K562 (cell line): ENCODE data around the gene CD52. TPM values are rescaled to one million over a fixed set of nuclear protein-coding genes. Genes with fewer than 3 reads are reported as not detected.

Experiments used
- ADNP ChIP-seq: fragments of 200-800 bp; sonication (Bioruptor generic); IDR thresholded peaks from 2 replicates; pipeline ENCODE4 v1.6.1; 2016; ENCODE audit warnings: missing genetic modification characterization, missing compliant biosample characterization
- ARID3B ChIP-seq: fragments of 250-450 bp; sonication (Bioruptor Pico); IDR thresholded peaks from 2 replicates; pipeline ENCODE4 v1.4.0; 2020; ENCODE audit warnings: borderline replicate concordance
- CBFA2T2 ChIP-seq: fragments of 450-650 bp; conservative IDR thresholded peaks from 2 replicates; pipeline ENCODE4 v1.6.1; 2017; ENCODE audit warnings: mild to moderate bottlenecking
- MBD2 ChIP-seq: sonication (generic); IDR thresholded peaks from 2 replicates; pipeline ENCODE4 v1.6.1; 2016; ENCODE audit warnings: low read depth, borderline replicate concordance
- PHB ChIP-seq: fragments of 250-450 bp; sonication (Bioruptor Pico); IDR thresholded peaks from 2 replicates; pipeline ENCODE4 v1.5.0; 2021
- RREB1 ChIP-seq: fragments of 250-450 bp; sonication (Bioruptor Pico); IDR thresholded peaks from 2 replicates; pipeline ENCODE4 v1.4.0; 2020
- XRCC5 ChIP-seq: fragments of 200-400 bp; formaldehyde crosslinking; IDR thresholded peaks from 2 replicates; pipeline ENCODE4 v1.6.1; 2017; ENCODE audit warnings: low read depth, mild to moderate bottlenecking, low read length
- ZBTB9 ChIP-seq: fragments of 450-650 bp; formaldehyde crosslinking; IDR thresholded peaks from 2 replicates; pipeline ENCODE4 v1.4.0; 2020; ENCODE audit warnings: mild to moderate bottlenecking, moderate library complexity
- ZFX ChIP-seq: sonication (generic); formaldehyde crosslinking; IDR thresholded peaks from 2 replicates; pipeline ENCODE4 v1.8.0; 2022; ENCODE audit warnings: mild to moderate bottlenecking, missing genetic modification reagents, moderate library complexity
- ZKSCAN3 ChIP-seq: fragments of 250-450 bp; sonication (Bioruptor Pico); IDR thresholded peaks from 2 replicates; pipeline ENCODE4 v1.4.0; 2020
- ZNF316 ChIP-seq: fragments of 450-650 bp; IDR thresholded peaks from 2 replicates; pipeline ENCODE4 v1.6.1; 2016
- polyA plus RNA-seq, 8 experiments: library from polyadenylated mRNA; depleted of rRNA in 4 of 8; stranded (reverse) in 5 of 8; unstranded in 3 of 8; fragments of >200 nt; fragmentation: Nextera tagmentation in 2 of 8; fragmentation: Illumina TruSeq in 1 of 8; extraction: Ambion mirVana in 2 of 8; extraction: Trizol in 1 of 8; gene quantifications; 2 replicates each; pipeline versions ENCODE4 v1.2.1 to v1.2.3, GENCODE V29; 2011 to 2014; ENCODE audit warnings: inconsistent platforms in 1 of 8, missing spikeins in 1 of 8
- total RNA-seq, 7 experiments: library from RNA; depleted of rRNA in 6 of 7; stranded (reverse); fragments of >200 nt in 6 of 7; fragmentation: Illumina TruSeq in 2 of 7; extraction: Trizol in 2 of 7; gene quantifications; 2 replicates each; pipeline versions ENCODE4 v1.2.1 to v1.2.3, GENCODE V29; 2011 to 2021; ENCODE audit warnings: low replicate concordance in 1 of 7
- TF ChIP-seq, protein P1 (sequence below): fragments of 450-650 bp; IDR thresholded peaks from 2 replicates; pipeline ENCODE4 v1.6.1; 2018; ENCODE audit not compliant: partially characterized antibody

The CD52 gene
- total and polyA plus RNA-seq, 9 of the 15 experiments (the other 6 are each of a cell fraction or from before 2014, with no cell fraction given): 34.9 to 488 (median 173) TPM

DNA sequence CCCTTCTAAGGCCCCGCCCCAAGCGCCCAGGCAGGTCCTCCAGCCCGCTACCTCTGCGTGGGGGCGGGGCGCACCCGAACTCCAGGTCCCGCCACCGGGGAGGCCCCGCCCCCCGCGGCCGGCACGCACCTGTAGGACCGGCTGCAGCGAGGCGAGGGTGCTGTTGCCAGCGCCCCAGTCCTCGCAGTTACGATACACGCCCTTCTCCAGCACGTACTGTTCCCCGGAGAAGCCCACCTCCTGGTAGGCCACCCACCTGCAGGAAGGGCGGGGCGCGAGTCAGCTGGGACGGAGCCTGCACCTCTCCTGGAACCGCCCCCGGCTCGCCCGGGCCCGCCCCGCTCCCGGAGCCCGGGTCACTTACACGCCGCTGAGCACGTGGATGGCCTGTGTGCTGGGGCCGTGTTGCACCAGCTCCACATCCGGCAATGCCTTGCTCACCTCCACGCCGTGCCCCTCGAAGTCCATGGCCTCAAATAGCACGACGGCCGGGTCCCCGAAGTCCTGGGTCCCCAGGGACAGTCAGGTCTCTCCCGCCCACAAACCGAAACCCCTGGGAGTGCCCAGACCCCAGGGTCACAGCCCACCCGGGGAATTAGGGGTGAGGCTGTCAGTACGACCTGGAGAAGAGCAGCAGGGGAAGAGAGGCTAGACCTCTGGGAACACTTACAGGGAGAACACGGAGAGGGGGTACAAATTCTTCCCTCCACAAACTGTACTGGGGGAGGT, 18.9 kb downstream of the CD52 start (continued):
- TF ChIP-seq RREB1 (CRISPR knock-in tag) (peak; percentile 95; the same call in 1 of the 2 replicates), ZFX (peak; percentile 96), PHB (CRISPR knock-in tag) (no peak), XRCC5 (no peak), CBFA2T2 (0 out of 2 replicates have a peak, but pooled peaks have one; percentile 2), ZBTB9 (peak; percentile 98), ADNP (tag) (no peak), ARID3B (peak; percentile 91; the same call in 1 of the 2 replicates), ZNF316 (no peak), MBD2 (no peak; the same call in 1 of the 2 replicates), ZKSCAN3 (CRISPR knock-in tag) (peak; percentile 66; the same call in 1 of the 2 replicates)
- TF ChIP-seq, protein P1, sequence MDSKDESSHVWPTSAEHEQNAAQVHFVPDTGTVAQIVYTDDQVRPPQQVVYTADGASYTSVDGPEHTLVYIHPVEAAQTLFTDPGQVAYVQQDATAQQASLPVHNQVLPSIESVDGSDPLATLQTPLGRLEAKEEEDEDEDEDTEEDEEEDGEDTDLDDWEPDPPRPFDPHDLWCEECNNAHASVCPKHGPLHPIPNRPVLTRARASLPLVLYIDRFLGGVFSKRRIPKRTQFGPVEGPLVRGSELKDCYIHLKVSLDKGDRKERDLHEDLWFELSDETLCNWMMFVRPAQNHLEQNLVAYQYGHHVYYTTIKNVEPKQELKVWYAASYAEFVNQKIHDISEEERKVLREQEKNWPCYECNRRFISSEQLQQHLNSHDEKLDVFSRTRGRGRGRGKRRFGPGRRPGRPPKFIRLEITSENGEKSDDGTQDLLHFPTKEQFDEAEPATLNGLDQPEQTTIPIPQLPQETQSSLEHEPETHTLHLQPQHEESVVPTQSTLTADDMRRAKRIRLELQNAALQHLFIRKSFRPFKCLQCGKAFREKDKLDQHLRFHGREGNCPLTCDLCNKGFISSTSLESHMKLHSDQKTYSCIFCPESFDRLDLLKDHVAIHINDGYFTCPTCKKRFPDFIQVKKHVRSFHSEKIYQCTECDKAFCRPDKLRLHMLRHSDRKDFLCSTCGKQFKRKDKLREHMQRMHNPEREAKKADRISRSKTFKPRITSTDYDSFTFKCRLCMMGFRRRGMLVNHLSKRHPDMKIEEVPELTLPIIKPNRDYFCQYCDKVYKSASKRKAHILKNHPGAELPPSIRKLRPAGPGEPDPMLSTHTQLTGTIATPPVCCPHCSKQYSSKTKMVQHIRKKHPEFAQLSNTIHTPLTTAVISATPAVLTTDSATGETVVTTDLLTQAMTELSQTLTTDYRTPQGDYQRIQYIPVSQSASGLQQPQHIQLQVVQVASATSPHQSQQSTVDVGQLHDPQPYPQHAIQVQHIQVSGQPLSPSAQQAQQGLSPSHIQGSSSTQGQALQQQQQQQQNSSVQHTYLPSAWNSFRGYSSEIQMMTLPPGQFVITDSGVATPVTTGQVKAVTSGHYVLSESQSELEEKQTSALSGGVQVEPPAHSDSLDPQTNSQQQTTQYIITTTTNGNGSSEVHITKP: no peak
